Fibroblast of mammary gland (primary cell): ENCODE data around the gene RNF4.
"Not testable (repeated sequence)": the region's sequence is repeated elsewhere in the genome, so short reads cannot be mapped to it uniquely, and the experiment has no call there.

Experiments used
- DNase-seq: peaks from one replicate; pipeline ENCODE4 v3.0.0-alpha.2; 2010; ENCODE audit warnings: low read depth
- H3K4me3 ChIP-seq: 2 replicates; pipeline ENCODE4 v1.5.1; 2011; ENCODE audit warnings: low read depth, mild to moderate bottlenecking, low read length, moderate library complexity; ENCODE audit not compliant: control insufficient read depth
- CTCF ChIP-seq: conservative IDR thresholded peaks from 2 replicates; pipeline ENCODE4 v1.5.1; 2011; ENCODE audit warnings: low read depth, low read length, inconsistent platforms; ENCODE audit not compliant: control insufficient read depth, insufficient read depth

The RNF4 gene

DNA sequence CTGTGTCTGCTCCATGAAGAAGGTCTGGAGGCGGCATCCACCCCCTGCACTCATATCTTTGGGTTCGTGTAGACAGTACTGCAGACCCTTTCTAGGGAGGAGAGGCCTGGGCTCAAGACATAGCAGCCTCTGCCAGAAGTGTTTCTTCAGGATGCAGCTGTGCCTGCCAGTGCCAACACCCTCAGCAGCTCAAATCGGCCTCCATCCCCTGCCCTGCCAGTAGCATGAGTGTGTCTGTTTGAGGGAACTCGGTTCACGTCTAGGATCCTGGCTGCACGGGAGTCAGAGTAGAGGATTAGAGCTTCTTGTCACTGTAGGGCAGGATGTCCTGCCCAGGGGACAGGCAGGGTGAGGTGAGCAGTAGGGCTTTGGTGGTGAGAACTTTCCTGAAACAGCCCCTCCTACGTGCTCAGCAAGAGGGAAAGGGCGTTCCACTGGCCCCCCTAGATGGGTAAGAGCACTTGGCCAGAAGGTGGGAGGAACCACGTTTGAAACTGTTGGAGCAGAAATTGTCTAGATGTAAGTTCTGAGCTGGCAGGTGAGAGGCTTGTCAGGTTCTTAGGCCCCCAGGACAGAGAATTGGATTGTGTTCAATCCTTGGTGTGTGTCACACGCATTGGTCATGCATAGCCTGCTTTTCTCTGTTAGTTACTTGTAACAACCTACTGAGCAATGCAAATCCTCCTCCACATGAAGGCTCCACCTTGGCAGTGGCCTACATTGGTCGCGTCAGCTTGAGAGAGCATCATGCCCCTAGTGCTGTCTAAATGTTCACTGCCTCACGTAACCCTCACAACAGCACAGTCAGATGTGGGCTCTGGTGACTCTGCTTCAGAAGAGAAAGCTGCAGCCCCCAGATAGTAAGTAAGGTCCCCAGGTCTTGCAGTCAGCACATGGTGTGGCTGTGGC, 41.7 kb downstream of the RNF4 start:
- TF ChIP-seq CTCF, result no peak
- DNase-seq, result no peak
- no peak overlapping the region for H3K4me3 ChIP-seq

DNA sequence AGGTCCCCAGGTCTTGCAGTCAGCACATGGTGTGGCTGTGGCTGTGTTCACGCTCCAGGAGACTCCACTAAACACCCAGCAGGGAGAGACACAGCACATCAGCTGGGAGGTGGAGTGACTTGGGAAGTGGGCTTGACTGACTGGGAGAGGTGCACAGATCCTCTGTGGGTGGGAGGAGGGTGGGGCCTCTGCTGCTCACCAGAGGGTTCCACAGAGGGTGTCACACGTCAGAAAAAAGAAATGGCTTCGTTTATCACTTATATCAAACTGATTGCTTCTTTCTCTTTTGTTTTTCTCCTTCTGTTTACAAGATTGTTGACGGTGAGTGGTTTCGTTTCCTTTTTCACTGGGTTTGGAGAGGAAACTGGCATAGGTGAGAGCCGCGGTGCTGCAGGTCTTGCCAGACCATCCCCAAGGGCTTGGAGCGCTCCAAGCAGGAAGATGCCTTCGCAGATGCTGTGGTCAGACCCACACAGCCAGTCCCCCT, 42.8 kb downstream of the RNF4 start:
- no peak for DNase-seq
- no peak for TF ChIP-seq CTCF
- no peak overlapping the region for H3K4me3 ChIP-seq

DNA sequence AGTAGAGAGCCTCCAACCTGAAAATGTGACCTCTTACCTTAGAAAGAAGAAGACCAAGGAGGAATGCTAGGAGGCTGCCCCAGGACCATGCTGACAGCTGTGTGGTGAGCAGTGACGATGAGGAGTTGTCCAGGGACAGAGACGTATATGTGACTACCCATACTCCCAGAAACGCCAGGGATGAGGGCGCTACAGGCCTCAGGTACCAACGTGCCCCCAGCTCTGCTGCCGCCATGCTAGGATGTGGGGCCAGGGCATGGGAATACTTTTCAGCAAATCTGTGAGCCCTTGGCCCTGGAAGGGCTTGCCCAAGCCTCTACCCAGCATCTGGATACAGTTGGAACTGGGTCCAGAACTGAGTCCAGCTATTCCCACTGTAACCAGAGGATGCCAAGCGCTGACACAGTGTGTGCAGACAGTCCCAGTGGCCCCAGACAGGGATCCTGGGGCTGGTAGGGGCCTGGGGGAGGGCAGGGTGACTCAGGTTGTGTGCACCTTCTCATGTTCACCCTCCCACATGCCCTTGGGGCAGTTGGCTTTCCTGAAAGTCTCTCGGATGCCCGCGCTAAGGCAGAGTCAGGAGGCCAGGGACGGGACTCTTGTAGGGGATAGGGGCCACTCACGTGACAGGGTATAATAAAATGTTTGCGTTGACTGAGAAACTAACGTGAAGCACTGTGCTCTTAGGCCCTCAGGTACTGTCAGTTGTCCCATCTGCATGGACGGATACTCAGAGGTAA, 43.7 kb downstream of the RNF4 start:
- no peak for TF ChIP-seq CTCF
- DNase-seq, result no peak
- H3K4me3 ChIP-seq, result no peak overlapping the region

DNA sequence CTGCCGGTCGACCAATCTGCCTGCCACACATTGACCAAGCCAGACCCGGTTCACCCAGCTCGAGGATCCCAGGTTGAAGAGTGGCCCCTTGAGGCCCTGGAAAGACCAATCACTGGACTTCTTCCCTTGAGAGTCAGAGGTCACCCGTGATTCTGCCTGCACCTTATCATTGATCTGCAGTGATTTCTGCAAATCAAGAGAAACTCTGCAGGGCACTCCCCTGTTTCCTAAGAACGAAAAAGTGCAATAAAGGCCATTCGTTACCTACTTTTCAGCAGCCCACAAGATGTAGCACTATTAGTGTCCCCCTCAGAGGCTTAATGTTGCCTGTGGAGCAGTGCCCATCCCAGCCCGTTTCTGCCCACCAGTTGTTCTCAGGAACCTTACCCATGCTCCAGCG, 45.3 kb downstream of the RNF4 start:
- H3K4me3 ChIP-seq, DNase-seq: not testable (repeated sequence)

DNA sequence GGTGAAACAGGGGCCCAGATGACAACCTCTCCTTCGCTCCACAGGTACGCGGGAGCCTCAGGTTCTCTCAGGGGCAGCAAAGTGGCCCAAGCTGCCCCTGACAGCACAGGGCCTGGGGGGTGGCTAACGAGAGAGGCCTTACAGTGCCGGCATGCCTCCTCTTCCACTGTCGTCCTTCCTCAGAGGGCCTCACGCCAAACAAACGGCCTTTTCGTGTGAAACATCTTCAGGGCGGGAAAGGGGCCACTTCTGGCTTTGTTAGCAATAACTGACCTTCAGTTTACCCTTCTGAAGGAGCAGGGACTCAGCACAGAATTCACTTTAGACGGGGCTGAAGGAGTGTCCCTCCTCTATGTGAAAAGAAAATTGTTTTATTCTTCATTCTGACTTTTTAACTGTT, 46.0 kb downstream of the RNF4 start:
- H3K4me3 ChIP-seq, DNase-seq: not testable (repeated sequence)

DNA sequence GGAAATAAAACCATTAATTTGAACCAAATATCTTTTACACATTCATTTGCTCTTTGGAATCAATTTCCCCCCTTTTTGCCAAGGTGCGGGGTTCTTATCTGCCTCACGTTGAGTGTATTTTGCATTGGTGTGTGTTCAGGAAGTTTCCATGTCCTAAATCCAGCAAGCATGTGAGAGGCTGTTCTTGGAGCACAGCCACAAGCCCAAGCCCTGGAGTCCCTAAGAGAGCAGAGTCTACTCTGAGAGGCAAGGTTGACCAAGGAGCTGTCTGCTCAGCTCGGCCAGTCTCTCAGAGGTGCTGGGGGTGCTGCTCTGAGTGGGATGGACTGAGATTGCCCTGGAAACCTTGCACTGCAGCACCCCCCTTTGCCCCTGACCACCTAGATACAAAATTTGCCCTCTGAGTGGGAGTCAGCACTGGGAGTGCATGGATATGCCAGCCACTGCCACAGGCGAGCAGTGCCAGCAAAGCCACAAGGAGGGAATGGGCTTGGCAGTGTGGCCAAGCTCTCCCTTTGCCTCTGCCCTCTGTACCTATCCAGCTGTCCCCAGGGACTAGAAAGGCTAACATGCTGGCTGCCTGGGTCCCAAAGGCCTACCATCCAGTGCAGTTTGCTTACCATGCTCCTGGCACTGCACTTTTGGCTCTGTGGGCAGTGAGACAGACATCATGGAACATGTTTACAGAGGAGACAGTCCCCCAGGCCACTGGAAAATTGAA, 47.1 kb downstream of the RNF4 start:
- TF ChIP-seq CTCF, result no peak
- no peak for DNase-seq

GRCh38 chr4:2516635-2517034, 47.7 kb downstream of the RNF4 start:
- TF ChIP-seq CTCF, result no peak

More for the DNA sequence above, 47.1 kb downstream of the RNF4 start:
- no peak overlapping the region for H3K4me3 ChIP-seq

More at GRCh38 chr4:2516635-2517034, 47.7 kb downstream of the RNF4 start:
- no peak overlapping the region for H3K4me3 ChIP-seq
- no peak for DNase-seq
